ENCODE measurements around the gene GALNT1.

DNA sequence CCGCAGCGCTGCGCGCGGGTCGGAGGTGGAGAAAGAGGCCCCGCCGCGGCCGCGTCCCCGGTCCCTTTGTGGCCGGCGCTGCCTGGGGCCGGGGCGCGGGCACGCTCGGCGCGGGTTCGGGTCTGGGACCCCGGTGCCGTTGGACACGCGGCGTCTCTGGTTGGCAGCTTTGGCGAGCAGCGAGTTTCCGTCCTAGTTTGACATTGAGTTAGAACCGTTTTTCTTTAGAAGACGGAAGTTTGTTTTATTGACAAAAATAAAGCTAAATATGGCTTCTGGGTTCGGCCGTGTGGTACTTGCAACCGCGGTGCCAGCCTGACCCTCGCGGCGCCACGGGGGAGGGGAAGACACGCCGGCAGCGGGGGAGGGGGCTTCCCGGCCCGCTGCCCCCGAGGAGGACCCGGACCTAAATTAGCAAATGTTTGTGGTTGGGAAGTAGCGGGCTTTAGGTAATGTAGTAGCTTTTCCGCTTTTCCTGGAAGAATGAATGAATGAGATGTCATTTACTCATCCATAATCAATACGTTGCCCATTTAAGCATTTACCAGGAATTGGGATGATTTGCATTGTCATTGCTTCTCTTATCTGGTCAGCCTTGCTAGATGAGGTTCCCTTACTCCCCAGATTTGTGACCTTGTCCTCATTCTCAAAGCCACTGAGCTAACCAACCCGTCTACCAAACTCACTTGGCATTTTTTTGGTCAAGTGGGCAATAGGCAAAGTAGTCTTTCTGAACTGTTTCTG lies 530 bp downstream of the GALNT1 start:
- TF ChIP-seq, protein P1, sequence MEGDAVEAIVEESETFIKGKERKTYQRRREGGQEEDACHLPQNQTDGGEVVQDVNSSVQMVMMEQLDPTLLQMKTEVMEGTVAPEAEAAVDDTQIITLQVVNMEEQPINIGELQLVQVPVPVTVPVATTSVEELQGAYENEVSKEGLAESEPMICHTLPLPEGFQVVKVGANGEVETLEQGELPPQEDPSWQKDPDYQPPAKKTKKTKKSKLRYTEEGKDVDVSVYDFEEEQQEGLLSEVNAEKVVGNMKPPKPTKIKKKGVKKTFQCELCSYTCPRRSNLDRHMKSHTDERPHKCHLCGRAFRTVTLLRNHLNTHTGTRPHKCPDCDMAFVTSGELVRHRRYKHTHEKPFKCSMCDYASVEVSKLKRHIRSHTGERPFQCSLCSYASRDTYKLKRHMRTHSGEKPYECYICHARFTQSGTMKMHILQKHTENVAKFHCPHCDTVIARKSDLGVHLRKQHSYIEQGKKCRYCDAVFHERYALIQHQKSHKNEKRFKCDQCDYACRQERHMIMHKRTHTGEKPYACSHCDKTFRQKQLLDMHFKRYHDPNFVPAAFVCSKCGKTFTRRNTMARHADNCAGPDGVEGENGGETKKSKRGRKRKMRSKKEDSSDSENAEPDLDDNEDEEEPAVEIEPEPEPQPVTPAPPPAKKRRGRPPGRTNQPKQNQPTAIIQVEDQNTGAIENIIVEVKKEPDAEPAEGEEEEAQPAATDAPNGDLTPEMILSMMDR (IDR thresholded peaks at IDR 0.05; ENCODE audit: low read length) = no peak
- no peak for TF ChIP-seq EZH2phosphoT487 (IDR thresholded peaks at IDR 0.05; ENCODE audit: low read length)
